ENCODE data around the gene SMAD7. TPM values are rescaled to one million over a fixed set of nuclear protein-coding genes. Genes with fewer than 3 reads are reported as not detected.

Gene SMAD7
- total and polyA plus RNA-seq, 2 experiments from 2014 or later: 11.8 to 29.8 TPM

GRCh38 chr18:48935433-48935774 lies 15.4 kb downstream of the SMAD7 start:
- Mint-ChIP-seq H3K9me3 (no peaks in the 10 kb centered on the region), H3K4me1 (peaks cover 97% of the 10 kb centered on the region), H3K4me3 (peak overlapping the region; percentile 13; the same call in 1 of the 3 replicates), H3K36me3 (ENCODE audit: low read depth) (peaks cover 44% of the 10 kb centered on the region), H3K27ac (peak overlapping the region; percentile 63), H3K27me3 (ENCODE audit: insufficient read depth, low read depth, poor library complexity) (peaks cover 32% of the 10 kb centered on the region)
- Histone ChIP-seq H2AFZ (no peak overlapping the region), H3K4me1 (ENCODE audit: insufficient read depth) (peaks cover 89% of the 10 kb centered on the region), H3K4me3 (no peak overlapping the region), H3K9me2 (ENCODE audit: insufficient read depth) (no peaks in the 10 kb centered on the region), H4K20me1 (replicated peaks; ENCODE audit: insufficient read depth) (peaks cover 55% of the 10 kb centered on the region), H3K79me2 (replicated peaks; ENCODE audit: insufficient read depth) (peaks cover 100% of the 10 kb centered on the region), H3K27ac (ENCODE audit: low read depth) (peak overlapping the region; percentile 80; the same call in 1 of the 2 replicates), H3K36me3 (ENCODE audit: insufficient read depth) (0 out of 2 replicates have a peak, but pooled peaks cover 8% of the 10 kb centered on the region), H3K4me2 (peak overlapping the region; percentile 78; the same call in 1 of the 2 replicates), H3F3A (replicated peaks; ENCODE audit: low read depth) (peaks cover 18% of the 10 kb centered on the region; the same call in 1 of the 2 replicates), H3K27me3 (ENCODE audit: insufficient read depth) (no peaks in the 10 kb centered on the region)
- no peak for DNase-seq (ENCODE audit: low spot score)
- no peak for ATAC-seq
- no peak for TF ChIP-seq ZNF114 (CRISPR knock-in tag; IDR thresholded peaks at IDR 0.05)
- TF ChIP-seq ZNF462 (CRISPR knock-in tag; IDR thresholded peaks at IDR 0.05): no peak

GRCh38 chr18:48934723-48935432 lies 15.9 kb downstream of the SMAD7 start:
- no peak for DNase-seq (ENCODE audit: low spot score)
- H3K4me3 Mint-ChIP-seq: peak overlapping the region; percentile 13; the same call in 1 of the 3 replicates
- peaks cover 50% of the 10 kb centered on the region for H4K20me1 ChIP-seq (replicated peaks; ENCODE audit: insufficient read depth)
- peaks cover 97% of the 10 kb centered on the region for H3K4me1 Mint-ChIP-seq
- H3K4me1 ChIP-seq (ENCODE audit: insufficient read depth): peaks cover 89% of the 10 kb centered on the region
- H3K4me2 ChIP-seq: peak overlapping the region; percentile 78
- H3K27me3 Mint-ChIP-seq (ENCODE audit: insufficient read depth, low read depth, poor library complexity): peaks cover 32% of the 10 kb centered on the region
- H3K4me3 ChIP-seq: 0 out of 2 replicates have a peak overlapping the region, but pooled peaks have one; percentile 23
- peaks cover 100% of the 10 kb centered on the region for H3K79me2 ChIP-seq (replicated peaks; ENCODE audit: insufficient read depth)
- H3K9me3 Mint-ChIP-seq: no peaks in the 10 kb centered on the region
- peaks cover 22% of the 10 kb centered on the region; the same call in 1 of the 2 replicates for H3F3A ChIP-seq (replicated peaks; ENCODE audit: low read depth)
- H2AFZ ChIP-seq: no peak overlapping the region
- H3K36me3 ChIP-seq (ENCODE audit: insufficient read depth): 0 out of 2 replicates have a peak, but pooled peaks cover 8% of the 10 kb centered on the region
- H3K36me3 Mint-ChIP-seq (ENCODE audit: low read depth): peaks cover 44% of the 10 kb centered on the region
- peak; percentile 5; the same call in 2 of the 3 replicates for ATAC-seq
- no peaks in the 10 kb centered on the region for H3K27me3 ChIP-seq (ENCODE audit: insufficient read depth)
- H3K27ac ChIP-seq (ENCODE audit: low read depth): peak overlapping the region; percentile 80
- peak overlapping the region; percentile 63 for H3K27ac Mint-ChIP-seq
- H3K9me2 ChIP-seq (ENCODE audit: insufficient read depth): no peaks in the 10 kb centered on the region
- TF ChIP-seq REST (IDR thresholded peaks at IDR 0.05; ENCODE audit: unreplicated experiment): no peak
- no peak for TF ChIP-seq EZH2 (IDR thresholded peaks at IDR 0.05; ENCODE audit: low read depth, unreplicated experiment)
- TF ChIP-seq CREB1 (CRISPR knock-in tag; IDR thresholded peaks at IDR 0.05; ENCODE audit: low read depth): no peak
- no peak for TF ChIP-seq ZNF114 (CRISPR knock-in tag; IDR thresholded peaks at IDR 0.05)
